ENCODE measurements around the gene PRR20G. TPM values are rescaled to one million over a fixed set of nuclear protein-coding genes. Genes with fewer than 3 reads are reported as not detected.
"Not testable (repeated sequence)": the region's sequence is repeated elsewhere in the genome, so short reads cannot be mapped to it uniquely, and the experiment has no call there.

The PRR20G gene
- total RNA-seq, 2 experiments from 2014 or later: not detected

DNA sequence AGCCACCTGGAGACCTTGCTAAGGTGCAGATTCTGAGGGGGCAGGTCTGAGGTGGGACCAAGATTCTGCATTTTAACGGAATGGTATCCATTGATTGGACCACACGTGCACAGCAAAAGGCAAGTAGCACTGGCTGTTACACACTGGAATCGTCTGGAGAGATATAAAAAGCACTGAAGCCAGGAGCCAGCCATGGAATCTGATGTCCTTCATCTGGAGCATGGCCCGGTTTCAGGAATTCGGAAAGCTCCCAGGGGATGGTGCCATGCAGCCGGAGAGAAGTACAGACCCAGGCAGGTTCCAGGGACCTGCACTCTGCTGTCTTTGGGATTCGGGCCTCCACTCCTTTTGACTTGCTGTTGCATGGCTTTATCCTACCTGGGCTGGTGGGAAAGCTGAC is 28.8 kb upstream of the PRR20G start:
- ChIA-PET POLR2A (no interaction called here), CTCF (no interaction called here)
- no peak for DNase-seq
- H3K4me3 Mint-ChIP-seq: no peak overlapping the region
- no peaks in the 10 kb centered on the region for H3K4me1 Mint-ChIP-seq (ENCODE audit: low read depth)
- no peak overlapping the region for H3K27ac Mint-ChIP-seq
- no peaks in the 10 kb centered on the region for H3K27me3 Mint-ChIP-seq
- no peaks in the 10 kb centered on the region for H3K36me3 Mint-ChIP-seq
- intact Hi-C loops (cut with micrococcal nuclease): no loop called here
- no peaks in the 10 kb centered on the region for H3K9me3 Mint-ChIP-seq

DNA sequence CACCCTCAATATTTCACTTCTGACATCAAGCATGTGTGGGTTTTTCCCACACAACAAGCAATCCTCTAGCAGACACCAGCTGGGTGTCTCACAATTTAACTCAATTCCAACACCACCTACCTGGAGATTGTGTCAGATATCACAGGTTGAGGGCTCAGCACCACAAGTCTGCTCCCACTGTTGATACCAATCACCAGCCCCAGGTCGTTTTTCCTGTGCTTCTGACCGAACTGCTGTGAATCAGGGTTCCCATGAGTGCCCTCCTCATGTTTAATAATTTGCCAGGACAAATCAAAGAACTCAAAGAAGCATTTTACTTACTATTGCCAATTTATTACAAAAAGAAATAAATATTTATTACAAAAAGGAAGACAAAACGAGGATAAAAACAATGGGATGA is 25.0 kb upstream of the PRR20G start:
- Mint-ChIP-seq H3K36me3 (no peaks in the 10 kb centered on the region), H3K4me3 (no peak overlapping the region), H3K9me3 (no peaks in the 10 kb centered on the region), H3K27ac (no peak overlapping the region), H3K4me1 (ENCODE audit: low read depth) (no peaks in the 10 kb centered on the region), H3K27me3 (no peaks in the 10 kb centered on the region)
- CTCF ChIA-PET: no interaction called here
- no peak for DNase-seq
- POLR2A ChIA-PET: no interaction called here
- intact Hi-C loops (cut with micrococcal nuclease): no loop called here

DNA sequence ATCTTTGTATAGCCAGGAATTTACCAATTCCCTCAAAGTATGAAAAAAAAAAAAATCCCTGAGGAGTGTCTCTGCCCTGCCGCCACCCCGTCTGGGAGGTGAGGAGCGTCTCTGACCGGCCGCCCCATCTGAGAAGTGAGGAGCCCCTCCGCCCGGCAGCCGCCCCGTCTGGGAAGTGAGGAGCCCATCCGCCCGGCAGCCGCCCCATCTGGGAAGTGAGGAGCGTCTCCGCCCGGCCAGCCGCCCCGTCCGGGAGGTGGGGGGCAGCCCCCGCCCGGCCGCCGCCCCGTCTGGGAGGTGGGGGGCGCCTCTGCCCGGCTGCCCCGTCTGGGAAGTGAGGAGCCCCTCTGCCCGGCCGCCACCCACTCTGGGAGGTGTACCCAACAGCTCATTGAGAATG is 21.0 kb upstream of the PRR20G start:
- H3K4me3 Mint-ChIP-seq; intact Hi-C loops (cut with micrococcal nuclease); POLR2A ChIA-PET; H3K36me3 Mint-ChIP-seq; H3K27ac Mint-ChIP-seq; H3K4me1 Mint-ChIP-seq (ENCODE audit: low read depth); DNase-seq; CTCF ChIA-PET; H3K9me3 Mint-ChIP-seq: not testable (repeated sequence)
- H3K27me3 Mint-ChIP-seq: peaks cover 11% of the 10 kb centered on the region

DNA sequence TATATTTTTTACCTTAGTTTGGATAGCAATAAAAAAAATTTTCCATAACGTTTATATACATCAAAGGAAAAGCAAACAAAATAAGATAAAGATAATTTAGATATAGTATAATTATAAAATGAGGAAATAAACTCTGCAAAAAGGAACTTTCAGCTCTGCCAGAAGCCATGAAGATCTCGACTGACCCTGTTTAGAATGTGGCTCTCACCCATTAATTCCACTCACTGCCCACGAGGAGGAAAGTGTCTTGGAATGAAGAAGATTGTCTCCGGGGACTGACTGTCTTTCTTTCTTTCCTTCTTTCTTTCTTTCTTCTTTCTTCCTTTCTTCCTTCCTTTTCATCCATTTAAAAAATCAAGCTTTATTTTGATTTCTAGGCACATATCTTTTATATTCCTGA is 20.1 kb upstream of the PRR20G start:
- Mint-ChIP-seq H3K4me1 (ENCODE audit: low read depth) (no peaks in the 10 kb centered on the region), H3K27ac (no peak overlapping the region), H3K9me3 (peaks cover 3% of the 10 kb centered on the region), H3K27me3 (peaks cover 11% of the 10 kb centered on the region), H3K4me3 (no peak overlapping the region), H3K36me3 (no peaks in the 10 kb centered on the region)
- ChIA-PET CTCF (no interaction called here), POLR2A (no interaction called here)
- no peak for DNase-seq
- intact Hi-C loops (cut with micrococcal nuclease): no loop called here

DNA sequence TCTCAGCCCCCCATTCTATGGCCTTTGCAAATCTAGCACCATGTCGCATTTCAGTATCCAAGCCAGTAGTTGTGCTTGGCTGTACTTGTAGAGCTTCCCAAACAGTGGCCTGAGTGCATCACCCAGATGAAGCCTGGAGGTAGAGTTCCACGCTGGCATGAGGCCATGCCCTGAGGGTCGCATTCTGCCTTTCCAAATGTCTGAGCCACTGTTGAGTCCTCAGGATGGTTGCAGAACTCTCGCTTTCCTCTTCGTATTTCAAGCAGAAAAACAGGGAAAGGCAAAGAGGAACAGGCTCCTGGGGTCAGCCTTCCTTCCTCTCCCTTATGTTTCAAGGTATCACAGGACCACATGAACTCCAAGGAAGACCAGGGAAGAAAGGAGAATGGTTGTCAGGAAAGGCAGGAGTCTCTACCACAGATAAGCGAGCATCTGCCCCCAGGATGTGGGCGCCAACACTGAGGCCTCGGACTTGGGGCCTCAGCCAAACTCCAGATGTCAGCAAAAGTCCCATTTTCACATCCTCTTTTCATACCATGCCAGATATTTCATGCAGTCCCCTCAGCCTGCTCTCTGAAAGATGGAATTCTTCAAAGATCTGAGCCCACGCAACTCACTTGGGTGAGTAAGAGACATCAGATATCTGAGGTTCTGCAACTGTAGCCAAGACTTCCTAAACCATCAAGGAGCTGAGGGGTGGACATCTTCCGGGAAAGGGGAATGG is 19.4 kb upstream of the PRR20G start:
- no peaks in the 10 kb centered on the region for H3K36me3 Mint-ChIP-seq
- intact Hi-C loops (cut with micrococcal nuclease): no loop called here
- ChIA-PET CTCF (no interaction called here), POLR2A (no interaction called here)
- peaks cover 11% of the 10 kb centered on the region for H3K27me3 Mint-ChIP-seq
- H3K9me3 Mint-ChIP-seq: peaks cover 3% of the 10 kb centered on the region
- H3K4me3 Mint-ChIP-seq: no peak overlapping the region
- no peak for DNase-seq
- H3K27ac Mint-ChIP-seq: no peak overlapping the region
- no peaks in the 10 kb centered on the region for H3K4me1 Mint-ChIP-seq (ENCODE audit: low read depth)

DNA sequence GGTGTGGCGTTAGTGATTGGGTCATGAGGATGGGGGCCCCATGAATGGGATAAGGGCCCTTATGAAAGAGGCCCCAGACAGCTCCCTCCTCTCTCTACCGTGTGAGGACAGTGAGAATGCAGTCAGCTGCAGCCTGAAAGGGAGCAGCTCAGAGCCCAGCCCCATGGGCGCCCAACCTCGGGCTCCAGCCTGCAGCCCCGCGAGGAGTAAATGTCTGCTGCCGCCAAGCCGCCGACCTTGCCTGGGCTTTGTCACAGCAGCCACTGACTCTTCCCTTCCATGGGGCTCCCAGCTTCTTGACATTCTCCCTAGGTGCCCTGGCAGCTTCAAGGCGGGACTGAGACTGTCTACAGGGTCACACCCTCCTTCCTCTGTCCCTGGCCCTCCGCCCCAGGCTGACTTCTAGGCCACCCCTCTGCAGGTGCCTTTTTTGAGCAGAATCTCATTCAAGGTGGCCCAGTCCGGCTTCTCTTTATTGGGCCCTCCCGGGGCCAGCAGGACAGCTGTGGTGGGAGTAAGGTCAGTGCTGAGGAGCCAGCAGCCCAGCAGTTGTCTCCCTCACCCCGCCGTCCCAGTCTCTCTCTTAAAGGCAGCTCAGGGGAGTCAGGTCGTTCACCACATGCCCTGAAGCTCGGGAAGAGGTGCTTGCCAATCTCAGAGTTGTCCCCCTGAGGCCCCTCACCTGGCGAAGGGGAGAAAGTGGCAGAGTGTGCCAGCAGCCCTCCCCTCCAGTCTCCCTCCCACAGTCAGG is 18.7 kb upstream of the PRR20G start:
- Mint-ChIP-seq H3K27ac (no peak overlapping the region), H3K4me3 (no peak overlapping the region), H3K36me3 (no peaks in the 10 kb centered on the region), H3K4me1 (ENCODE audit: low read depth) (no peaks in the 10 kb centered on the region), H3K9me3 (peaks cover 3% of the 10 kb centered on the region), H3K27me3 (peaks cover 11% of the 10 kb centered on the region)
- intact Hi-C loops (cut with micrococcal nuclease): no loop called here
- DNase-seq: no peak
- ChIA-PET POLR2A (no interaction called here), CTCF (no interaction called here)

DNA sequence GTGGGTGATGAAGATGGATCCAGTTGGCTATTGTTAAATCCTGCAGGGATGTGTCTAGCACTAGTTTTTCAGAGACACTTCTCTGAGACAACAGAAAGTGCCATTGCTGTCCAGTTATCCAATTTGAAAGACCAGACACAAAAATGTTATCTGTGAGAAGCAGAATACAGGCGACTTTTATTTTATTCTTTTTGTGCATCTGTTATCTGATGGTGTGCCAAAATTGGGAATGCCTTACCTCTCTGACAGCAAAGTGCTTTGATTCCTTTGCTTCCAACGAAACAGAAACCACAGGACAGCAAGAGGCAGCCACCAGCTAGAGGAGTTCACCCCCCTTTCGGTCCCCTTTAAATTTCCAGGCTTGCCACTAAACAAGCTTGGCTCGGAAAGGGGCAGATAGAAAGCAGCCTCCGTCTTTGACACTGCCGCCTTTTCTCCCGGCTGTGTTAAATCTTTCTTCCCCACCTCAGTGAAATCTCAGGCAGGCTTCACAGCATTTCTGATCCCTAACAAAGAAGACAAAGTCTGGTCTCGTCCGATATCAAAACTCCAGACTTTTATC is 17.7 kb upstream of the PRR20G start:
- Mint-ChIP-seq H3K4me1 (ENCODE audit: low read depth) (no peaks in the 10 kb centered on the region), H3K27ac (no peak overlapping the region), H3K4me3 (no peak overlapping the region), H3K36me3 (no peaks in the 10 kb centered on the region), H3K27me3 (peaks cover 11% of the 10 kb centered on the region), H3K9me3 (peaks cover 3% of the 10 kb centered on the region)
- intact Hi-C loops (cut with micrococcal nuclease): no loop called here
- ChIA-PET CTCF (no interaction called here), POLR2A (no interaction called here)
- no peak for DNase-seq

DNA sequence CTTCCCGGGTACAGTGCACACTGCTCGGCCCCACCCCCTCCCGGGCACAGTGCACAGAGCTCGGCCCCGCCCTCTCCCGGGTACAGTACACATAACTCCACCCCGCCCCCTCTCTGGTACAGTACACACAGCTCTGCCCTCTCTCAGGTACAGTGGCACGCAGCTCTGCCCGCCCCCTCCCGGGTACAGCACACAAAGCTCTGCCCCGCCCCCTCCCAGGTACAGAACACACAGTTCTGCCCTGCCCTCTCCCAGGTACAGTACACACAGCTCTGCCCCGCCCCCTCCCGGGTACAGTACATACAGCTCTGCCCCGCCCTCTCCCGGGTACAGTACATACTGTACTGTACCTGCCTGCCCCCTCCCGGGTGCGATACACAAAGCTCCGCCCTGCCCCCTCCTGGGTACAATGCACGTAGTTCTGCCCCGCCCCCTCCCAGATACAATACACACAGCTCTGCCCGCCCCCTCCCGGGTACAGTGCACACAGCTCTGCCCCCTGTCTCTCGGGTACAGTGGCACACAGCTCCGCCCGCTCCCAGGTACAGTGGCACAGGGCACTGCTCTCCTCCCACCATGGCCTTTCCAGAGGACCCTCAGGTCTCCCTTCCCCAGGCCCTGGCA is 16.4 kb upstream of the PRR20G start:
- ChIA-PET POLR2A (no interaction called here), CTCF (interaction anchor here (0.6 to 0.7 kb wide), 2 partner anchors 1071 to 1202 kb away, joined by 3 read pairs; no protein-coding TSS in a partner anchor)
- DNase-seq: no peak
- no peak overlapping the region for H3K27ac Mint-ChIP-seq
- no peak overlapping the region for H3K4me3 Mint-ChIP-seq
- no peaks in the 10 kb centered on the region for H3K4me1 Mint-ChIP-seq (ENCODE audit: low read depth)
- H3K9me3 Mint-ChIP-seq: peaks cover 3% of the 10 kb centered on the region
- H3K27me3 Mint-ChIP-seq: peaks cover 11% of the 10 kb centered on the region
- intact Hi-C loops (cut with micrococcal nuclease): no loop called here
- H3K36me3 Mint-ChIP-seq: no peaks in the 10 kb centered on the region

DNA sequence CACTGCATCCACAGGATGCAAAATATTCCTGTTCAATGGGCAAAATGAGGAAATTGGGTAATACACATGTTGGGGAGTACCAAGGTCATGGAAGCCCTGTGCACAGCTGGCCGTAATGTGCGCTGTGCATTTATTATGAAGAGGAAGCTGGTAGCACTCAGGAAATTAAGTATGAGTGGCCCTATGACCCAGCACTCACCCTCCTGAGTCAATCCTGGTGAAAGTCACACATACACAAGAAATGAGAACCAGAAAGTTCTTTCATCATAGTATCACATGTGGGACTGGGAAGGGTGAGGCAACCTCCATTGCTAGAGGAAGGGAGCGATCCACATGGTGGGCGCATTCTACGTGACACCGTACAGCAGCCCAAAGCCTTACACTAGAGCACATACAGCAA is 11.4 kb upstream of the PRR20G start:
- intact Hi-C loops (cut with micrococcal nuclease): no loop called here
- Mint-ChIP-seq H3K4me1 (ENCODE audit: low read depth) (no peaks in the 10 kb centered on the region), H3K36me3 (no peaks in the 10 kb centered on the region), H3K9me3 (no peaks in the 10 kb centered on the region), H3K27me3 (peaks cover 4% of the 10 kb centered on the region), H3K4me3 (no peak overlapping the region), H3K27ac (no peak overlapping the region)
- ChIA-PET CTCF (no interaction called here), POLR2A (no interaction called here)
- no peak for DNase-seq

DNA sequence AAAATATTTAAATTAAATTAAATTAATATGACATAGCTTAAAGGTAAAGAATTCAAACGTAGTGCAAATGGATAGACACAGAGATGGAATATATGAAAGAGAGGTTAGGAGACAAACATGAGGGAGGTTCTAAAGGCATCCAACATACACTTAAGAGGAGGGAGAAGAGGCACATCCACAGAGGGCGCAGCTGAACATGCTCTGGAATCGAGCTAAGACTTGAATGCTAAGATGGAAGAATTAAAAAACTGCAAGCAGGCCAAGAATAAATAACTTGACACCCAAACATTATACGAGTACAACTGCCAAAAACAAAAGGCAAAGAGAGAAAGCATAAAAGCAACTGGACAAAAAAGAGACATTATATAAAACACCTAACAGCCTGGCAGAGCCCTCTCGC is 9.1 kb upstream of the PRR20G start:
- H3K9me3 Mint-ChIP-seq: no peaks in the 10 kb centered on the region
- peaks cover 4% of the 10 kb centered on the region for H3K27me3 Mint-ChIP-seq
- DNase-seq: no peak
- intact Hi-C loops (cut with micrococcal nuclease): no loop called here
- H3K36me3 Mint-ChIP-seq: no peaks in the 10 kb centered on the region
- POLR2A ChIA-PET: no interaction called here
- no peak overlapping the region for H3K4me3 Mint-ChIP-seq
- no peak overlapping the region for H3K27ac Mint-ChIP-seq
- H3K4me1 Mint-ChIP-seq (ENCODE audit: low read depth): no peaks in the 10 kb centered on the region
- CTCF ChIA-PET: no interaction called here

DNA sequence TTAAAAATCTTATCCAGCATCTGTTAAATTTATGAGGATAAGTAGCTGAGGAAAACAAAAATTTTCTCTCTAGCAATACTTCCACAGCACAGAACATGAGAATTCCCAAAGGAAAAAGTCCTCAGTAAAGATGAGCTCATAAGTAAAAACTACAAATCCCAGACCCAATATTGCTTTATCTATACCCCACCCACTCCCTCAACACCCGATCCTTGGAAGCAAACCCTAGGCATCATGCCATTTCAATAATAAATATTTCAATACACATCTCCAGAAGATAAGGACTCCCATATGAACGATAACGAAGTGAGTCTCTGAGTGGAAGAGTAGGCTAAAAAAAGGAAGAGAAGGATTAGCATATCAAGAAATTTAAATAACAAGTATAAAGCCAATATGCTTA is 8.3 kb upstream of the PRR20G start:
- H3K27me3 Mint-ChIP-seq: peaks cover 4% of the 10 kb centered on the region
- ChIA-PET CTCF (no interaction called here), POLR2A (no interaction called here)
- intact Hi-C loops (cut with micrococcal nuclease): no loop called here
- H3K9me3 Mint-ChIP-seq: peaks cover 6% of the 10 kb centered on the region
- H3K27ac Mint-ChIP-seq: no peak overlapping the region
- H3K4me1 Mint-ChIP-seq (ENCODE audit: low read depth): no peaks in the 10 kb centered on the region
- H3K36me3 Mint-ChIP-seq: no peaks in the 10 kb centered on the region
- no peak for DNase-seq
- no peak overlapping the region for H3K4me3 Mint-ChIP-seq

DNA sequence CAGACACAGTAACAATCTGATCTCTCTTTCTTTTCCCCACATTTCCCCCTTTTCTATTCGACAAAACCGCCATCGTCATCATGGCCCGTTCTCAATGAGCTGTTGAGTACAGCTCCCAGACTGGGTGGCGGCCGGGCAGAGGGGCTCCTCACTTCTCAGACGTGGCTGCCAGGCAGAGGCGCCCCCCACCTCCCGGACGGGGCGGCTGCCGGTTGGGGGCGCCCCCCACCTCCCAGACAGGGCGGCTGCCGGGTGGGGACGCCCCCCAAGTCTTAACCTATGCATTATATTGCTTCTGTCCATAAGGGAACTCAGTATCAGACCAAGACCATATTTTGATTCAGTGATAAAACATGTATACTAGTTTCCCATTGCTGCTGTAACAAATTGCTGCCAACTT is 5.8 kb upstream of the PRR20G start:
- H3K27ac Mint-ChIP-seq; H3K4me1 Mint-ChIP-seq (ENCODE audit: low read depth); H3K27me3 Mint-ChIP-seq; DNase-seq; H3K9me3 Mint-ChIP-seq; POLR2A ChIA-PET; intact Hi-C loops (cut with micrococcal nuclease); H3K36me3 Mint-ChIP-seq; H3K4me3 Mint-ChIP-seq; CTCF ChIA-PET: not testable (repeated sequence)

DNA sequence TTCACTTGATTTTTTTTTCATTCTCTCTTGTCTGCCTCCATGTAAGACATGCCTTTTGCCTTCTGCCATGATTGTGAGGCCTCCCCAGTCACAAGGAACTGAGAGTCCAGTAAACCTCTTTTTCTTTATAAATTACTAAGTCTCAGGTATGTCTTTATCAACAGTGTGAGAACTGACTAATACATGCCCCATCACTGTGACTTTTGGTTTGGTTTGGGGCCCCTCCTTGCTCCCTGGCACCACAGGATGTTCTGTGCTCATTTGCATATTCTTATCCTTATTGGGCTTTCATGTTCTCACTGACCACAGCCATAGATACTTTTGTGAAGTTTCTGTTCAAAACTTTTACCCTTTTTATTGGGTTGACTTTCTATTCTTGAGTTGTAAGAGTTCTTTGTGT is 3.8 kb upstream of the PRR20G start:
- ChIA-PET POLR2A (no interaction called here), CTCF (no interaction called here)
- H3K27me3 Mint-ChIP-seq: peaks cover 4% of the 10 kb centered on the region
- peaks cover 13% of the 10 kb centered on the region for H3K9me3 Mint-ChIP-seq
- peak; percentile 25 for DNase-seq
- H3K36me3 Mint-ChIP-seq: no peaks in the 10 kb centered on the region
- intact Hi-C loops (cut with micrococcal nuclease): no loop called here
- no peak overlapping the region for H3K27ac Mint-ChIP-seq
- no peak overlapping the region for H3K4me3 Mint-ChIP-seq
- H3K4me1 Mint-ChIP-seq (ENCODE audit: low read depth): no peaks in the 10 kb centered on the region

All from activated CD4-positive, alpha-beta memory T cell treated with anti-CD3 and anti-CD28 coated beads for 36 hours (primary cell).